Fibroblast of the conjunctiva (primary cell): Measurements from ENCODE around the gene GTF2E1.
"Not testable (repeated sequence)": the region's sequence is repeated elsewhere in the genome, so short reads cannot be mapped to it uniquely, and the experiment has no call there.

Experiments
- DNase-seq: peaks from one replicate; pipeline ENCODE4 v3.0.0-alpha.2; 2010; ENCODE audit warnings: low read depth

Gene GTF2E1

GRCh38 chr3:120756061-120756460 is 13.5 kb downstream of the GTF2E1 start:
- DNase-seq, result no peak

DNA sequence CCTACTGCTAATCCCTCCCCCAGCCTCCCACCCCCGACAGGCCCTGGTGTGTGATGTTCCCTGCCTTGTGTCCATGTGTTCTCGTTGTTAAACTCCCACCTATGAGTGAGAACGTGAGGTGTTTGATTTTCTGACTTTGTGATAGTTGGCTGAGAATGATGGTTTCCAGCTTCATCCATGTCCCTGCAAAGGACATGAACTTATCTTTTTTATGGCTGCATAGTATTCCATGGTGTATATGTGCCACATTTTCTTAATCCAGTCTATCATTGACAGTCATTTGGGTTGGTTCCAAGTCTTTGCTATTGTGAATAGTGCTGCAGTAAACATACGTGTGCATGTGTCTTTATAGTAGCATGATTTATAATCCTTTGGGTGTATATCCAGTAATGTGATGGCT is 16.0 kb downstream of the GTF2E1 start:
- not testable (repeated sequence) for DNase-seq

DNA sequence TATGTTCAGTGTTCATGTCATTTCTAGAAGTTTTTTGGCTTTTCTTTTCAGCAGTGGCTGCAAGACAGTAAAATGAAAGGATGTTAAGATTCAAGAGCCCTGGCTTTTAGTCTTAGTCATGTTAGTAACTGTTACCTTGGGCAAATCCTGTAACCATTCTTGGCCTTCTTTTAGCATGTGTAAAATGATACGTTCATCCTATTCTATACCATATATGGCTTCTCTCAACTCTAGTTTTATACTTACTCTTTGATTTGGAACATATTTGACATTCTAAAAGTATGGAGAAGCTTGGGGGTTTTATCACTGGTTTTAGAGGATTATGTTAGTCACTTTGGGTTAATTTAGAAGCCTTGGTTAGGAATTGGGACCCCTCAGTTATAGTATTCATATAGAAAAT is 20.1 kb downstream of the GTF2E1 start:
- DNase-seq, result no peak

GRCh38 chr3:120763601-120764000 is 21.1 kb downstream of the GTF2E1 start:
- DNase-seq, result no peak

DNA sequence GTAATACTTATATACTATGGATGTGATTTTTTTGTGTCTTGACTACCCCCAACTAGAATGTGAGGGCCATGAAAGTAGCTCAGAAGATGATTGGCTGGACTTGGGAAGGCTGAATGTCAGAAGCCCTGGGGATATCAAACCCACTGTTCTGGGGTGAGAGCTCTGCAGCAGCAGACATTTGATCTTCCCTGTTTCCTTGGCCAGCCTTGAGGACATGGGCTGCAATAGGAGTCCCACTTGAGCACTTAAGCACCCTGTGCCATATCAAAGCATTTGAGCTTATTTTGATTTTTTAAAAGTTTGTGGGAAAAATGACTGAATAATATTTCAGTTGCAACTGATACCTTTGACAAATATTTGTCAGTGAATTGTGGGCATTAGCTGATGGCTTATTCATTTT is 21.7 kb downstream of the GTF2E1 start:
- no peak for DNase-seq

GRCh38 chr3:120765830-120766493 is 23.4 kb downstream of the GTF2E1 start:
- no peak for DNase-seq

- no peak for DNase-seq
Observed at GRCh38 chr3:120766576-120766975, 24.0 kb downstream of the GTF2E1 start.

- no peak for DNase-seq
Observed at GRCh38 chr3:120767106-120767505, 24.6 kb downstream of the GTF2E1 start.

DNA sequence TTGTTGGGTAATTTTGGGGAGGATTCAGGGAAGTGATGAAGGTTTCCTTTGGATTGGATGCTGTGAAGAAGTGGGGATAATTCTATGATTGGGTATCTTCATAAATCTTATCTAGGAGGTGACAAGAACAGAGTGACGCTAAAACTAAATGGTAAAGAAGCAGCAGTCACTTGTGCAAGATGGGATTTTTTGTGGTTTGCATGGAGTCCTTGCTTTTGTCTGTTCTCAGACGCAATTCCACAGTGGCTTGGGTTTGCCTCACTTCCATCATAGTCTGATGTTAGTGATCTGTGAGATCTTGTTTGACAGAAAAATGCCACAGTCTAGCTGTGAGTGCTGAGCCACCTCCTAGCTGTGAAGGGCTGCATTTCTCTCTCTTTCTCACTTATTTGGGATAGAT is 26.9 kb downstream of the GTF2E1 start:
- no peak for DNase-seq

DNA sequence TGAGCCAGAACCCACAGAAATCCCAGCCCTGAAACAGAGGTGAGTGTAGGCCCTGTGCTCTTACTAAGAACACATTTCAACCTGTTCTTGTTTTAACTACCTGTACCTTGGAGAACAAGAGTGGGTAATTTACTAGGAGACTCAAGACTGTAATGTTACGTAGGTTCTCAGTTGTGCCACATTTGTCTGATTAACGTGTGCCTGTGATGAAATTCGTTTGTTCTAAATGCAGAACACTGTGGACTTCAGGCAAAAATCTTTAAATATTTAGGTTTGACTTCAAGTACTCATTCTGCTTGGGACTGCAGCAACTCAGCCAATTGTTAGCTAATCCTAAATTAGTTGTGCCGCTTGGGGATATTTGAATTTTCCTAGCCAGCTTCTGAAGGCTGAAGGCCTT is 28.3 kb downstream of the GTF2E1 start:
- no peak for DNase-seq

- DNase-seq, result no peak
Observed at GRCh38 chr3:120772081-120772480, 29.5 kb downstream of the GTF2E1 start.

DNA sequence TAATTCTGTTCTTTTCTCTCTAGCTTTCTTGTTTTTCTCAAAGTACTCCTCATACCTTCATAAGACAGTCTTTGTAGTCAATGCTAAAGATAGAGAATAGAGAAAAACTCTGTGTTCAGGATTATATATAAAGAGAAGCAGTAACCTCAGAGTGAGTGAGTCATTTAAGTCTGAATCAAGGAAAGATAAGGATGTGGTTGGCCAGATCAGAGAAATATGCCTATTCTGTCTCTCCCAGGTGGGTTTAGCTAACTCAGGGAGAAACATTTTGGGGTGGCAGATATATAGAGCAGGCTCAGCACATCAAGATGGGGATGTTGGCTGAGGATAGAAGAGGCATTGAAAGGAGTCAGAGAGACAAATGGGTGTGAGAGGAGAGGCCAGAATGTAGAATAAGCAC is 31.4 kb downstream of the GTF2E1 start:
- no peak for DNase-seq

GRCh38 chr3:120775411-120775810 is 32.9 kb downstream of the GTF2E1 start:
- DNase-seq, result no peak

- no peak for DNase-seq
Observed at GRCh38 chr3:120778776-120779175, 36.2 kb downstream of the GTF2E1 start.

DNA sequence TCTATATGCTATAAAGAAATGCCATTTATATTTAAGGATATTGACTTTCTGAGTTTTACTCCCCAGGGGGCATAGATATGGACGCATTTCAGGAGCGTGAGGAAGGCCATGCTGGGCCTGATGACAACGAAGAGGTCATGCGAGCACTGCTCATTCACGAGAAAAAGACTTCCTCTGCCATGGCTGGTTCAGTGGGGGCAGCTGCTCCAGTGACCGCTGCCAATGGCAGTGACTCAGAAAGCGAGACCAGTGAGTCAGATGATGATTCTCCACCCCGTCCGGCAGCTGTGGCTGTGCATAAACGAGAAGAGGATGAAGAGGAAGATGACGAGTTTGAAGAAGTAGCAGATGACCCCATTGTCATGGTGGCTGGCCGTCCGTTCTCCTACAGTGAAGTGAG is 38.4 kb downstream of the GTF2E1 start:
- peak; percentile 44 for DNase-seq

DNA sequence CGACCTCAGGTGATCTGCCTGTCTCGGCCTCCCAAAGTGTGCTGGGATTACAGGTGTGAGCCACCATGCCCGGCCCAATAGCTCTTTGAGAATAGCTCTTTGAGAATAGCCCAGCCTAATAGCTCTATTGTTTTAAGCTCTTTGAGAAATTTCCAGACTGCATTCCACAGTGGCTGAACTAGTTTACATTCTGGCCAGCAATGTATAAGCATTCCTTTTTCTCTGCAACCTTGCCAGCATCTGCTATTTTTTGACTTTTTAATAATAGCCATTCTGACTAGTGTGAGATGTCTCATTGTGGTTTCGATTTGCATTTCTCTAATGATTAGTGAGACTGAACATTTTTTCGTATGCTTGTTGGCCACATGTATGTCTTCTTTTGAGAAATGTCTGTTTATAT is 43.3 kb downstream of the GTF2E1 start:
- not testable (repeated sequence) for DNase-seq

GRCh38 chr3:120791010-120791409 is 48.5 kb downstream of the GTF2E1 start:
- no peak for DNase-seq

- no peak for DNase-seq
Observed at GRCh38 chr3:120791913-120792312, 49.4 kb downstream of the GTF2E1 start.

GRCh38 chr3:120793601-120794000 is 51.1 kb downstream of the GTF2E1 start:
- DNase-seq, result no peak

DNA sequence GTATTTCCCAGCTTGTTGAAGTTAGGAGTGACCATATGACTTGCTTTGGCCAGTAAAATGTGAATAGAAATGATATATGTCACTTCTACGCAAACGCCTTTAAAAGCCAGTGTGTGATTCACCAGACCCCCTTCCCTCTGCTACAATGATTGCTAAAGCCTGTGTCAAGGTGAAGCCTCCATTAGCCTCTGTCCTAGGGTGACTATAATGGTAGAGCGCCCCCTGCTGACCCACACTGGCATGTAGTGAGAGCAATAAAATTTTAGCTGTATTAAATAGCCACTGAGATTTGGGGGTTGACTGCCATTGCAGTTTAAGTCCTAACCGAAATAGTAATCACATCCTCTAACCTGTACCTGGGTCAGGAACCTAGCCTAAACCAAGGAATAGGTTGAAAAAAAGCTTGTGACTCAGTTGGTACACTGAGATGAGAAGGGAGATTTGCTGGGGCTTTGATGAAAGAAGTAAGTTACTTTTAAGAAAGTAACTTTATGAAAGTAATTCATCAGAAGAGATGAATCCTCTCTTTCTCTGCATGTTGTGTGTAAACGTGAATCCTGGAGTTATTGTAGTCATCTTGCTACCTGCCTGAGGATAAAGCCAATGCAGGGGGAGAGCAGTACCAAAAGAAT is 52.6 kb downstream of the GTF2E1 start:
- DNase-seq, result peak; percentile 60

DNA sequence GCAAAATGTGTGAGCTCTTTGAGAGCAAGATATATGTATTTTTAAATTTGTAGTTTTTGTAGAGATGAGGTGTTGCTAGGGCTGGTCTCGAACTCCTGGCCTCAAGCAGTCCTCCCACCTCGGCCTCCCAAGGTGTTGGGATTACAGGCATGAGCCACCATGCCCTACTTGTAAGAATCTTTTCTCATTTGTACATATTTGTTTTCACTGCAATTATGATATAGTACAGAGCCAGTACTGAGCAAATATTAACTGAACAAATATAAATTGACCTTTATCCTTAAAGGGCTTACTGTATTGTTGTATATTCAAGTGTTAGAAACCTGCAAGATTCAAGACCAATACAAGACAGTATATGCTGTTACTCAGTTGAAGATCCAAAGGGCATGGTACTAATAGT is 53.4 kb downstream of the GTF2E1 start:
- DNase-seq, result no peak

DNA sequence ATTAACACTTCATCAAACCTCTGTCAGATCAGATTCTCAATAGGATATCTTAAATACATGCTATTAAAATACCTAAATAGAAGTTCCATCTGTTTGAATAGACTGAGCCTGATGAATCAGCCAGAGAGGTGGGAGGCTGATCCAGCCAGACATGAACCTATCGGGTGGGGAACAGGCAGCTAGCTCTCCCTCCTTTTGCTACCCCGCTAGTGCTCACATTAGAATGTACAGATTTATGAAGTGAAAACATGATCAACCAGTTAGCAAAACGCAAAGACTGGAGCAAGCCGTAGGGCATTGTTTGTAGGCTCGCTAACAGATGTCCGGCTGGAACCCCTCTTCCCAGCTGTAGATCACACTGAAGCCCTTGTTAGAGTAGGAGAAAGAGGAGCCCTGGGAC is 54.4 kb downstream of the GTF2E1 start:
- no peak for DNase-seq

- no peak for DNase-seq
Observed at GRCh38 chr3:120797857-120798256, 55.3 kb downstream of the GTF2E1 start.

DNA sequence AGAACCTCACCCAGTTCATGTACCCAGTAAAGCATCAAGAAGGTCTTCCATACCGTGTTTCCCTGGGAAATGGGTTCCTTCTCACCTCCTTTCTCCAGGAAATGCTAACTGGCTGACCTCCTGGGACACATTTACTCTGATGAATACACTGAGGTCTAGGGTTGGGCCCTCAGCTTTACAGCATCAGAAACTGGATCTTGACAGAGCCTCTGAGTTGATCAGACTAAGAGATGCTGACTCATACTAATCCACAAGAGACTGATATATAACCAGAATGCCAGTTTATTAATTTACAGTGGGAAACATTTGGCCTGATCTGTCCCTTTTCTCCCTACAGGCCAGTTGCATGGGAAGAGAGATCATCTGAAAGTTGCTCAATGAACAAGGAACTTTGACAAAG is 55.8 kb downstream of the GTF2E1 start:
- no peak for DNase-seq
